SK-N-SH treated with all-trans-retinoic acid at 6 μM for 48 hours (cell line): Measurements from ENCODE around the gene CIBAR2.

ENCODE experiments used
- ATAC-seq: fragments of 200-7000 bp; cut with Tn5 transposase; 3 replicates; pipeline ENCODE4 v1.9.1; 2020; ENCODE audit warnings: mild to moderate bottlenecking, moderate library complexity
- ARNTL ChIP-seq: fragments of 450-650 bp; formaldehyde crosslinking; IDR thresholded peaks from 2 replicates; pipeline ENCODE4 v1.5.0; 2020; ENCODE audit warnings: low read depth, mild to moderate bottlenecking, moderate library complexity, borderline replicate concordance
- BACH2 ChIP-seq: fragments of 250-450 bp; sonication (Bioruptor Pico); IDR thresholded peaks from 2 replicates; pipeline ENCODE4 v1.9.0; 2021; ENCODE audit warnings: mild to moderate bottlenecking, borderline replicate concordance
- CREB5 ChIP-seq: fragments of 250-450 bp; sonication (Bioruptor Pico); IDR thresholded peaks from 2 replicates; pipeline ENCODE4 v1.5.1; 2020; ENCODE audit warnings: low read depth, mild to moderate bottlenecking, moderate library complexity
- CSDC2 ChIP-seq: fragments of 250-450 bp; sonication (Bioruptor Pico); IDR thresholded peaks from 2 replicates; pipeline ENCODE4 v1.5.0; 2020; ENCODE audit warnings: mild to moderate bottlenecking, moderate library complexity
- ESRRG ChIP-seq: fragments of 250-450 bp; sonication (Bioruptor Pico); IDR thresholded peaks from 2 replicates; pipeline ENCODE4 v1.6.1; 2021; ENCODE audit warnings: mild to moderate bottlenecking
- GLIS3 ChIP-seq: fragments of 250-450 bp; sonication (Bioruptor Pico); IDR thresholded peaks from 2 replicates; pipeline ENCODE4 v1.5.0; 2020; ENCODE audit warnings: mild to moderate bottlenecking, moderate library complexity
- OSR1 ChIP-seq: fragments of 250-450 bp; sonication (Bioruptor Pico); IDR thresholded peaks from 2 replicates; pipeline ENCODE4 v1.8.0; 2022; ENCODE audit warnings: moderate library complexity, mild to moderate bottlenecking, inconsistent platforms
- PATZ1 ChIP-seq: fragments of 250-450 bp; sonication (Bioruptor Pico); IDR thresholded peaks from 2 replicates; pipeline ENCODE4 v1.8.0; 2020; ENCODE audit warnings: mild to moderate bottlenecking, moderate library complexity, borderline replicate concordance
- RARB ChIP-seq: fragments of 250-450 bp; sonication (Bioruptor Pico); IDR thresholded peaks from 2 replicates; pipeline ENCODE4 v1.8.0; 2021; ENCODE audit warnings: mild to moderate bottlenecking, moderate library complexity
- TCF4 ChIP-seq: fragments of 250-450 bp; sonication (Bioruptor Pico); IDR thresholded peaks from 2 replicates; pipeline ENCODE4 v1.8.0; 2021; ENCODE audit warnings: mild to moderate bottlenecking, moderate library complexity, borderline replicate concordance
- TSHZ2 ChIP-seq: fragments of 250-450 bp; sonication (Bioruptor Pico); IDR thresholded peaks from 2 replicates; pipeline ENCODE4 v1.5.0; 2020; ENCODE audit warnings: mild to moderate bottlenecking, moderate library complexity
- ZC3H10 ChIP-seq: fragments of 250-450 bp; sonication (Bioruptor Pico); IDR thresholded peaks from 2 replicates; pipeline ENCODE4 v1.5.1; 2021; ENCODE audit warnings: mild to moderate bottlenecking, moderate library complexity
- ZFP30 ChIP-seq: fragments of 450-650 bp; formaldehyde crosslinking; IDR thresholded peaks from 2 replicates; pipeline ENCODE4 v1.5.0; 2022; ENCODE audit warnings: mild to moderate bottlenecking, moderate library complexity
- ZNF565 ChIP-seq: fragments of 450-650 bp; formaldehyde crosslinking; conservative IDR thresholded peaks from 2 replicates; pipeline ENCODE4 v1.5.0; 2020; ENCODE audit warnings: low read depth, mild to moderate bottlenecking, moderate library complexity
- ZNF70 ChIP-seq: fragments of 450-650 bp; formaldehyde crosslinking; IDR thresholded peaks from 2 replicates; pipeline ENCODE4 v1.5.0; 2020; ENCODE audit warnings: mild to moderate bottlenecking, moderate library complexity
- ZNF8 ChIP-seq: fragments of 450-650 bp; formaldehyde crosslinking; IDR thresholded peaks from 2 replicates; pipeline ENCODE4 v1.5.0; 2020; ENCODE audit warnings: mild to moderate bottlenecking, moderate library complexity
- TF ChIP-seq, protein P1 (sequence below): fragments of 250-450 bp; sonication (Bioruptor Pico); IDR thresholded peaks from 2 replicates; pipeline ENCODE4 v1.8.0; 2021; ENCODE audit warnings: low read depth, mild to moderate bottlenecking, moderate library complexity, borderline replicate concordance

Gene CIBAR2

GRCh38 chr16:85137323-85138072 lies 25.2 kb upstream of the CIBAR2 start:
- TF ChIP-seq ARNTL (CRISPR knock-in tag) (no peak), CSDC2 (CRISPR knock-in tag) (no peak), CREB5 (no peak), PATZ1 (no peak), ZNF70 (CRISPR knock-in tag) (no peak), RARB (CRISPR knock-in tag) (no peak), TSHZ2 (CRISPR knock-in tag) (peak; percentile 78; the same call in 1 of the 2 replicates), GLIS3 (no peak), TCF4 (CRISPR knock-in tag) (peak; percentile 96)
- TF ChIP-seq, protein P1, sequence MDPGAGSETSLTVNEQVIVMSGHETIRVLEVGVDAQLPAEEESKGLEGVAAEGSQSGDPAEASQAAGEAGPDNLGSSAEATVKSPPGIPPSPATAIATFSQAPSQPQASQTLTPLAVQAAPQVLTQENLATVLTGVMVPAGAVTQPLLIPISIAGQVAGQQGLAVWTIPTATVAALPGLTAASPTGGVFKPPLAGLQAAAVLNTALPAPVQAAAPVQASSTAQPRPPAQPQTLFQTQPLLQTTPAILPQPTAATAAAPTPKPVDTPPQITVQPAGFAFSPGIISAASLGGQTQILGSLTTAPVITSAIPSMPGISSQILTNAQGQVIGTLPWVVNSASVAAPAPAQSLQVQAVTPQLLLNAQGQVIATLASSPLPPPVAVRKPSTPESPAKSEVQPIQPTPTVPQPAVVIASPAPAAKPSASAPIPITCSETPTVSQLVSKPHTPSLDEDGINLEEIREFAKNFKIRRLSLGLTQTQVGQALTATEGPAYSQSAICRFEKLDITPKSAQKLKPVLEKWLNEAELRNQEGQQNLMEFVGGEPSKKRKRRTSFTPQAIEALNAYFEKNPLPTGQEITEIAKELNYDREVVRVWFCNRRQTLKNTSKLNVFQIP (CRISPR knock-in tag), result no peak
- TF ChIP-seq, all 23 proteins: peak for 2
- peak; percentile 97 for ATAC-seq

DNA sequence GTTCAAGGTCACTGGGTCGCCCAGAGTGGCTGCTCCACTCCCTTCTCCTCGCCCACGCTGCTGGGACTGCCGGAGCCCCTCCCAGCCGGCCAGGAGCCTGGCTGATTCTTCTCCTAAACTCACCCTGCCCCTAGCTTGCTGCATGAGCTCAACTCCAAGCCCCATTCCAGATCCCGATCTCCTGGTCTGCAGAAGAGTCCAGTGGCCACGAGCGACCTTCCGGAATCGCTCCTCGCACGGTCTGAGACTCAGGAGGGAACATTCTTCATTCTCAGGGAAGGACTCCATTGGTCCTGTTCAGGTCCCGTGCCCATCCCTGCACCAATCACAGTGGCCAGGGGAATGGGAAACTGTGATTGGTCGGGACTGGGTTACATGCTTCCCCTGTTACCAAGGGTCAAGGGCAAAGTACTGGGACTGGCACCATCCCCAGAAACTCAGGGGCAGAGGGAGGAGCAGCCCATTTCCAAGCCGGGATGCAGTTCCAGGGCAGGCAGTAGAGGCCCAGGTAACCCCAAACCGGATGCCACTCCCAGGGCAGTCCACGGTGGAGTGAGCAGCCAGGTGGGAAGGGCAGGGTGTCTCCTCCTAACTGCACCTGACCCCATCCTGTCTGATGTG lies 24.5 kb upstream of the CIBAR2 start:
- ATAC-seq, result peak; percentile 54
- no peak for TF ChIP-seq ESRRG
- no peak for TF ChIP-seq CSDC2 (CRISPR knock-in tag)
- TF ChIP-seq ARNTL (CRISPR knock-in tag), result no peak
- no peak for TF ChIP-seq ZC3H10
- TF ChIP-seq TCF4 (CRISPR knock-in tag), result no peak
- TF ChIP-seq BACH2 (CRISPR knock-in tag), result no peak
- TF ChIP-seq, protein P1 (CRISPR knock-in tag), result no peak
- TF ChIP-seq ZNF8 (CRISPR knock-in tag), result no peak
- no peak for TF ChIP-seq ZNF565 (CRISPR knock-in tag)
- no peak for TF ChIP-seq CREB5
- TF ChIP-seq, all 23 proteins: peak for 0

DNA sequence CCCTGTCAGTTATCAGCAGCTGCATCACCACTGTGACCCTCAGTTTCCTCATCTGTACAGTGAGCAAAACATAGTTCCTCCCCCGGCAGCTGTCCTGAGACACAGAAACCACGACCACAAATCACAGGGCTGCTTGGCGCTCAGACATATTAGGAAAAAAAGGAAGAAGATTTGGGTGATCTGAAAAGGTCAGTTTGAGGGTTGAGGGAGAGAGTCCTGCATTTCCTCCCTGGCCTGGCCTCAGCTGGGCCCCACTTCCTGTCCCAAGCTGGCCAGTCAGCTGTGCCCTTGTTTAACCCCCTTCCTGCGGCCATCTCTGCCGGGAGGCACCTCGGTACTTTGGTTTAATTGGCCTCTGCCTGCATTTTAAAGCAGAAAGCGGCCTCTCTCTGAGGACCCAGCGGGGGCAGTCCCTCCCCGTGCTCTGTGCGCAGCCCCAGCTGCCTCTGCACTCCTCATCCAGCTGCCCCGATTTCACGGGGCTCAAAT lies 24.0 kb upstream of the CIBAR2 start:
- no peak for TF ChIP-seq ZFP30 (CRISPR knock-in tag)
- TF ChIP-seq OSR1 (CRISPR knock-in tag), result no peak
- no peak for ATAC-seq
